GM23338 (cell line): ENCODE measurements around the gene TMEM178A. TPM values are rescaled to one million over a fixed set of nuclear protein-coding genes. Genes with fewer than 3 reads are reported as not detected.

Experiments
- ATAC-seq: fragments of 200-7000 bp; cut with Tn5 transposase; 3 replicates; pipeline ENCODE4 v1.9.1; 2020
- DNase-seq: peaks from one replicate; pipeline ENCODE4 v3.0.0-alpha.2; 2015; ENCODE audit warnings: low spot score
- H2AFZ ChIP-seq: fragments of 200-600 bp; sonication (generic); 2 replicates; pipeline ENCODE4 v1.8.0; 2016; ENCODE audit warnings: antibody characterized with exemption, mild to moderate bottlenecking, moderate library complexity
- H3F3A ChIP-seq: fragments of 200-600 bp; sonication (generic); replicated peaks from 2 replicates; pipeline ENCODE4 v1.8.0; 2017; ENCODE audit warnings: antibody characterized with exemption, mixed run types, low read depth
- H3K27ac ChIP-seq: fragments of 200-600 bp; sonication (generic); 2 replicates; pipeline ENCODE4 v1.6.1; 2016; ENCODE audit warnings: low read depth
- H3K27me3 ChIP-seq: fragments of 200-600 bp; sonication (generic); 2 replicates; pipeline ENCODE4 v1.8.0; 2016; ENCODE audit warnings: mild to moderate bottlenecking, mixed run types, moderate library complexity; ENCODE audit not compliant: insufficient read depth
- H3K36me3 ChIP-seq: fragments of 200-600 bp; sonication (generic); 2 replicates; pipeline ENCODE4 v1.8.0; 2016; ENCODE audit warnings: mild to moderate bottlenecking; ENCODE audit not compliant: insufficient read depth
- H3K4me1 ChIP-seq: fragments of 200-600 bp; sonication (generic); 2 replicates; pipeline ENCODE4 v1.8.0; 2016; ENCODE audit warnings: mild to moderate bottlenecking, moderate library complexity; ENCODE audit not compliant: insufficient read depth
- H3K4me2 ChIP-seq: fragments of 200-600 bp; sonication (generic); 2 replicates; pipeline ENCODE4 v1.7.1; 2017; ENCODE audit warnings: mixed run types
- H3K4me3 ChIP-seq: fragments of 200-600 bp; sonication (generic); 2 replicates; pipeline ENCODE4 v1.6.1; 2016; ENCODE audit warnings: mixed run types
- H3K79me2 ChIP-seq: fragments of 200-600 bp; sonication (generic); replicated peaks from 2 replicates; pipeline ENCODE4 v1.8.0; 2017; ENCODE audit warnings: mild to moderate bottlenecking; ENCODE audit not compliant: insufficient read depth
- H3K9me2 ChIP-seq: fragments of 200-600 bp; sonication (generic); 2 replicates; pipeline ENCODE4 v1.8.0; 2017; ENCODE audit not compliant: insufficient read depth
- H4K20me1 ChIP-seq: fragments of 200-600 bp; sonication (generic); replicated peaks from 2 replicates; pipeline ENCODE4 v1.8.0; 2017; ENCODE audit warnings: mild to moderate bottlenecking; ENCODE audit not compliant: insufficient read depth
- H3K27ac Mint-ChIP-seq: 2 replicates; pipeline ENCODE4 v1.8.0; 2020; ENCODE audit warnings: inconsistent platforms, mild to moderate bottlenecking, moderate library complexity, mixed read lengths
- H3K27me3 Mint-ChIP-seq: 3 replicates; pipeline ENCODE4 v1.8.0; 2022; ENCODE audit warnings: low read depth, mild to moderate bottlenecking, moderate library complexity, mixed read lengths, inconsistent platforms; ENCODE audit not compliant: insufficient read depth, poor library complexity
- H3K36me3 Mint-ChIP-seq: 3 replicates; pipeline ENCODE4 v1.8.0; 2021; ENCODE audit warnings: low read depth, mild to moderate bottlenecking, inconsistent platforms, moderate library complexity, mixed read lengths
- H3K4me1 Mint-ChIP-seq: 3 replicates; pipeline ENCODE4 v1.8.0; 2020; ENCODE audit warnings: mild to moderate bottlenecking, inconsistent platforms, mixed read lengths
- H3K4me3 Mint-ChIP-seq: 3 replicates; pipeline ENCODE4 v1.8.0; 2021; ENCODE audit warnings: moderate library complexity, mild to moderate bottlenecking, inconsistent platforms, mixed read lengths
- H3K9me3 Mint-ChIP-seq: 3 replicates; pipeline ENCODE4 v1.8.0; 2020; ENCODE audit warnings: moderate library complexity, mild to moderate bottlenecking, inconsistent platforms, mixed read lengths
- CREB1 ChIP-seq: fragments of 250-450 bp; sonication (Bioruptor Pico); IDR thresholded peaks from 2 replicates; pipeline ENCODE4 v1.5.0; 2020; ENCODE audit warnings: low read depth, mild to moderate bottlenecking, moderate library complexity
- ETS1 ChIP-seq: IDR thresholded peaks from 2 replicates; pipeline ENCODE4 v1.6.1; 2016; ENCODE audit warnings: antibody characterized with exemption
- EZH2 ChIP-seq: fragments of 200-600 bp; sonication (generic); IDR thresholded peaks from one replicate; pipeline ENCODE4 v1.8.0; 2017; ENCODE audit warnings: antibody characterized with exemption, mild to moderate bottlenecking, low read depth; ENCODE audit not compliant: unreplicated experiment
- EZH2phosphoT487 ChIP-seq: fragments of 200-600 bp; sonication (generic); IDR thresholded peaks from one replicate; pipeline ENCODE4 v1.8.1; 2018; ENCODE audit warnings: antibody characterized with exemption; ENCODE audit not compliant: unreplicated experiment
- JUNB ChIP-seq: IDR thresholded peaks from one replicate; pipeline ENCODE4 v1.6.1; 2016; ENCODE audit warnings: antibody characterized with exemption; ENCODE audit not compliant: unreplicated experiment
- NANOG ChIP-seq: IDR thresholded peaks from 2 replicates; pipeline ENCODE4 v1.6.1; 2016; ENCODE audit warnings: antibody characterized with exemption, borderline replicate concordance
- POLR2AphosphoS5 ChIP-seq: IDR thresholded peaks from 2 replicates; pipeline ENCODE4 v1.6.1; 2016; ENCODE audit warnings: antibody characterized with exemption, low read depth
- REST ChIP-seq: IDR thresholded peaks from one replicate; pipeline ENCODE4 v1.6.1; 2018; ENCODE audit warnings: antibody characterized with exemption; ENCODE audit not compliant: unreplicated experiment
- STAT1 ChIP-seq: IDR thresholded peaks from one replicate; pipeline ENCODE4 v1.6.1; 2016; ENCODE audit warnings: antibody characterized with exemption; ENCODE audit not compliant: unreplicated experiment
- ZNF114 ChIP-seq: fragments of 250-450 bp; sonication (Bioruptor Pico); IDR thresholded peaks from 2 replicates; pipeline ENCODE4 v1.5.0; 2020; ENCODE audit warnings: mild to moderate bottlenecking, moderate library complexity
- ZNF331 ChIP-seq: fragments of 250-450 bp; sonication (Bioruptor Pico); IDR thresholded peaks from 2 replicates; pipeline ENCODE4 v1.5.0; 2020; ENCODE audit warnings: low read depth, mild to moderate bottlenecking, moderate library complexity
- ZNF462 ChIP-seq: fragments of 250-450 bp; sonication (Bioruptor Pico); IDR thresholded peaks from 2 replicates; pipeline ENCODE4 v1.5.0; 2020; ENCODE audit warnings: mild to moderate bottlenecking, moderate library complexity
- polyA plus RNA-seq: library from polyadenylated mRNA; unstranded; fragments of >200 nt; fragmentation: Nextera tagmentation; extraction: Ambion mirVana; gene quantifications from 2 replicates; pipeline ENCODE4 v1.2.1, GENCODE V29; 2016
- total RNA-seq: library from RNA; depleted of rRNA; stranded (reverse); fragments of >200 nt; shearing (Covaris generic); gene quantifications from 2 replicates; pipeline ENCODE4 v1.2.3, GENCODE V29; 2014
- TF ChIP-seq, protein P1 (sequence below), 2 experiments: fragments of 200-600 bp in 1 of 2; sonication (generic) in 1 of 2; conservative IDR thresholded peaks; 2 replicates each; pipeline versions ENCODE4 v1.5.1 to v1.6.1; 2016 to 2017; ENCODE audit warnings: antibody characterized with exemption in 2 of 2, low read depth in 2 of 2, mild to moderate bottlenecking in 2 of 2, moderate library complexity in 1 of 2

The TMEM178A gene
- total and polyA plus RNA-seq, 2 experiments from 2014 or later, result 10.3 to 12.3 TPM

DNA sequence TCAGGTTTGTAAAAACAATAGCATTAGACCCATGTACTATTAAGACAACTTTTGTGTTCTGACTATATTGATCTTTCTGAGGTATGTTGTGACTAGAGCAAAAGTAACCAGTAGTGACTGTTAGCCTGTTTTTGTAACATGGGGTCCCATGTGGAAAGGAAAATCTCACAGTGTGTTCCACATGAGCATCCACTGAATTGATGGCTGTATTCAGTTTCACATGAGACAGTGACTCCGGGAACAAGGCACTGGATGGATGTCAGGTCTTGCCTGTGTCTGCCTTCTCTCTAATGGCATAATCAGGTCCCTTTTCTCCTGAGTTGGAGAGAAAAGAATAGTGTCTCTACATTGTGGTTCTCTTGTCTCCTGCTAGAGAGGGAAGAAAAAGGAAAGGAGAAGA lies 27.5 kb downstream of the TMEM178A start:
- ATAC-seq, result no peak
- no peaks in the 10 kb centered on the region; the same call in 1 of the 2 replicates for H3K79me2 ChIP-seq
- TF ChIP-seq NANOG (no peak), CREB1 (CRISPR knock-in tag) (no peak), EZH2phosphoT487 (no peak), REST (no peak), ETS1 (no peak), JUNB (no peak), ZNF462 (CRISPR knock-in tag) (no peak), ZNF331 (CRISPR knock-in tag) (no peak), ZNF114 (CRISPR knock-in tag) (no peak), POLR2AphosphoS5 (no peak), STAT1 (no peak), EZH2 (no peak)
- TF ChIP-seq, protein P1, sequence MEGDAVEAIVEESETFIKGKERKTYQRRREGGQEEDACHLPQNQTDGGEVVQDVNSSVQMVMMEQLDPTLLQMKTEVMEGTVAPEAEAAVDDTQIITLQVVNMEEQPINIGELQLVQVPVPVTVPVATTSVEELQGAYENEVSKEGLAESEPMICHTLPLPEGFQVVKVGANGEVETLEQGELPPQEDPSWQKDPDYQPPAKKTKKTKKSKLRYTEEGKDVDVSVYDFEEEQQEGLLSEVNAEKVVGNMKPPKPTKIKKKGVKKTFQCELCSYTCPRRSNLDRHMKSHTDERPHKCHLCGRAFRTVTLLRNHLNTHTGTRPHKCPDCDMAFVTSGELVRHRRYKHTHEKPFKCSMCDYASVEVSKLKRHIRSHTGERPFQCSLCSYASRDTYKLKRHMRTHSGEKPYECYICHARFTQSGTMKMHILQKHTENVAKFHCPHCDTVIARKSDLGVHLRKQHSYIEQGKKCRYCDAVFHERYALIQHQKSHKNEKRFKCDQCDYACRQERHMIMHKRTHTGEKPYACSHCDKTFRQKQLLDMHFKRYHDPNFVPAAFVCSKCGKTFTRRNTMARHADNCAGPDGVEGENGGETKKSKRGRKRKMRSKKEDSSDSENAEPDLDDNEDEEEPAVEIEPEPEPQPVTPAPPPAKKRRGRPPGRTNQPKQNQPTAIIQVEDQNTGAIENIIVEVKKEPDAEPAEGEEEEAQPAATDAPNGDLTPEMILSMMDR (conservative IDR thresholded peaks at IDR 0.05; ENCODE audit: low read depth in 2 of 2), result no peak
- H3K9me2 ChIP-seq, result no peaks in the 10 kb centered on the region; the same call in 1 of the 2 replicates
- peaks cover 4% of the 10 kb centered on the region for H3K9me3 Mint-ChIP-seq
- H3K27me3 ChIP-seq, result no peaks in the 10 kb centered on the region
- H3K4me1 ChIP-seq, result no peaks in the 10 kb centered on the region
- H3F3A ChIP-seq, result no peaks in the 10 kb centered on the region
- H3K36me3 Mint-ChIP-seq, result peaks cover 5% of the 10 kb centered on the region; the same call in 2 of the 3 replicates
- H3K4me3 ChIP-seq, result no peak overlapping the region
- H3K4me3 Mint-ChIP-seq, result no peak overlapping the region
- no peaks in the 10 kb centered on the region; the same call in 1 of the 3 replicates for H3K4me1 Mint-ChIP-seq
- H3K27ac ChIP-seq, result no peak overlapping the region
- no peaks in the 10 kb centered on the region for H3K27me3 Mint-ChIP-seq
- no peaks in the 10 kb centered on the region for H4K20me1 ChIP-seq
- no peak for DNase-seq
- no peak overlapping the region for H2AFZ ChIP-seq
- no peak overlapping the region for H3K27ac Mint-ChIP-seq
- H3K36me3 ChIP-seq, result no peaks in the 10 kb centered on the region
- H3K4me2 ChIP-seq, result no peak overlapping the region
